ENCODE data around the gene POU6F1.
"Not testable (repeated sequence)": the region's sequence is repeated elsewhere in the genome, so short reads cannot be mapped to it uniquely, and the experiment has no call there.

The POU6F1 gene

DNA sequence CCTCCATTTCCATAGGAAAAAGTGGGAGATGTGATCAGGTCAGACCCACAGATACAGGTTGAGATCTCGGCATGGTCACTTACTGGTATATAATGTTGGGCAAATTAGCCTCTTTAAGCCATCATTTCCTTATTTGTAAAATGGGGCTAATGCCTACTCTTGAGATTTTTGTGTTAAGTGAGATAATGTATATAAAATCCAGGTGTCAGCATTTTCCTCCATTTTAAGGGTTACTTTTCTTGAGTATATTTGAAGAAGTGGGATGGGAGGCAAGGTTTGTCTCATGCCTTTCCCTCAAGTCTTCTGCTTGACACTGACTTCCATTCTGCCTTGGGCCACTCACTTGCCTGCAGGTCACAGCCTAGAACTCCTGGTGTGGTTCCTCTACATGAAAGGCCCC, 10.1 kb upstream of the POU6F1 start:
- DNase-seq = no peak

DNA sequence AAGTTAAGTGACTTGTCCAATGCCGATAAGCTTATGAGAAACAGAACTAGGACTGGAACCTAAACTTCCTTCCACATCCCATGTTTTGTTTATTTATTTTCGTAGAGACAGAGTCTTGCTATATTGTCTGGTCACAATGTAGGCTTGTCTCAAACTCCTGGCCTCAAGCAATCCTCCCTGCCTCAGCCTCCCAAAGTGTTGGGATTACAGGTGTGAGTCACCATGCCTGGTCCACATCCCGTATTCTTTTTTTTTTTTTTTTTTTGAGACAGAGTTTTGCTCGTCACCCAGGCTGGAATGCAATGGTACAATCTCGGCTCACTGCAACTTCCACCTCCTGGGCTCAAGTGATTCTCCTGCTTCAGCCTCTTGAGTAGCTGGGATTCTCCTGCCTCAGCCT, 9.2 kb upstream of the POU6F1 start:
- DNase-seq = not testable (repeated sequence)

- DNase-seq = no peak
Observed at GRCh38 chr12:51225771-51226170, 7.9 kb upstream of the POU6F1 start.

- DNase-seq = no peak
Observed at GRCh38 chr12:51225234-51225633, 7.4 kb upstream of the POU6F1 start.

DNA sequence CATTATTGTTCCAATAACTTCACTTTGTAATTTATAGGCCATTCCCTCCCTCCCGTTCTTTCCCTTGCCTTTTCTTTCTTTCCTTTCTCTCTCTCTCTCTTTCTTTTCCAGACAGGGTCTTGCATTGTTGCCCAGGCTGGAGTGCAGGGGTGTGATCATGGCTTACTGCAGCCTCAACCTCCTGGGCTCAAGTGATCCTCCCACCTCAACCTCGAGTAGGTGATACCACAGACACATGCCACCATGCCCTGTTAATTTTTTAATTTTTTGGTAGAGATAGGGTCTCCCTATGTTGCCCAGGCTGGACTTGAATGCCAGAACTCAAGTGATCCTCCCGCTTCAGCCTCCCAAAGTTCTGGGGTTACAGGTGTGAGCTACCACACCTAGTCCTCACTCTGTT, 6.8 kb upstream of the POU6F1 start:
- DNase-seq = no peak

GRCh38 chr12:51222461-51222860, 4.6 kb upstream of the POU6F1 start:
- no peak for DNase-seq

GRCh38 chr12:51219857-51220256, 2.0 kb upstream of the POU6F1 start:
- DNase-seq = not testable (repeated sequence)

DNA sequence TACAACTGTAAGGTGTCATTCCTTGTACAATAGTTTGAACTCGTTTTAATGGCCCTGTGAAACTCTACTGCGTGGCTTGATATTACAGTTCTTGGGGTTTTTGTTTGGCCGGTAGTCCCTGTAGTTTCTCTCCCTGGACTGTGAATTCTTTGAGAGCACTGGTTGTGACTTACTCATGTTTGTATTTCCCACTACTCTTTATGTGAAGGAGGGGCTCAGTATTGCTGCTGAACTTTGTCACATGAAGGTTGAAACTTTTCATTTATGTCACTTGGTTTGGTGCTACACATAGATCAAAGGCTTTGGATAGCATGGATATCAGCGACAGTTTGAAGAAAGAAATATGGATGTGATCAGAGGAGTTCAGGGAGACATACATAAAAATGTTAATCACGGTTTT, 1.5 kb upstream of the POU6F1 start:
- no peak for DNase-seq

DNA sequence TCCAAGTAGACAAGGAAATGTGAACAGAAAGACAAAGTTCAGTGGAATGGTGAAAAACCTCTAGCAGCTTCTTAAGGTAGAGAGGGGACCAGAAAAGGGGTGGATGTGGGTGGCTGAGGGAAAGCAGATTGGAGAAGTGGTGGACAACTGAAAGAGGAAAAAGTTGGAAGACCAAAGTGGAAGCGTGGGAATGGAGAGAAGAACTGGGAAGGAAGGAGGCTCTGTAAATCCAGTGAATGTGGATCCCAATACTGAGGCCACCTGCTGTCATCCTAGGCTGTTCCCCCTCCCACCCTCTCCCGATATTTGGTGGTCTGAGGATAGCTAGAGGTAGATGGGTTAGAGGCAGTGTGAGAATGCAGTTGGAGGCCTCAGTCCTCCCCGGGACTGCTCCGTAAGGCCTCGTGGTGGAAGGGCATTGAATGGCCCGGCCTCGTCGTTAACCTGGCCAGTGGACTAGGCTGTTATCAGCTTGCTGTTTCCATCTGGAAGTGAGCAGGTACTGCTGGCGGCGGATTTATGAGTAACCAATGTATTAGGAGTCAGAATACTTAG, 822 bp upstream of the POU6F1 start:
- no peak for DNase-seq

- DNase-seq = peak in 1 of 2 experiments; percentile 7
Observed at GRCh38 chr12:51217133-51217967, 512 bp downstream of the POU6F1 start.

DNA sequence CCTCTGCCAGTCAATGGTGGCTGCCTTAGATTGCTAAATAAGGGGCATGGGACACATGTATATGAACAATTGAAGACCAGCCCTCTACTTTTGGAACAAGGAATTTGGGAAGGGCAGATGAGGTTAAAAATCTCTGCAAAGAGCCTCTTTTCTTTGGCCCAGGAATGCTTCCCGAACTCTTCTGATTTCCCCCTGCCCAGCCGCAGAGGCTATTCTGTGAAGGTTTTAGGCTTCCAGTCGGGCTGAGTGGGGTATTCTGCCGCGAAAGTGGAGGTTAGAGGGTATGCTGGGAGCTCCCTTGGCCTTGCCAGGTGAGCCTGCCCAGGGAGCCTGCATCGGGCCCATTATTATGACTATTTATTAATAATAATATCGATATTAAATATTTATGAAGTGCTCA, 1.2 kb downstream of the POU6F1 start:
- no peak for DNase-seq

DNA sequence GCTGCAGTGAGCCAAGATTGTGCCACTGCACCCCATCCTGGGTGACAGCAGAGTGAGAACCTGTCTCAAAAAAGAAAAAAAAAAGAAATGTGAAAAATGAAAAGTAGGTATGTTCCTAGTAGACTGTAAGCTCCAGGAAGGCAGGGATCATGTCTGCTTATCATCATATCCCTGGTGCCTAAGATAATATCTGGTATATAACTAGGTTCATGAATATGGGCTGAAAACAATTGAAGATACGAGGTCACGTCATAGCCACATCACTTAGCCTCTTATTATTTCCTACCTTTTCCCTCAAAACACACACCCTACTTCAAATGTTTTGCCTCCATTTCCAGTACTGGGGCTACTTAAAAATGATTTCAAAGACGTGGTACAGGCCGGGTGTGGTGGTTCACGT, 3.0 kb downstream of the POU6F1 start:
- no peak for DNase-seq

DNA sequence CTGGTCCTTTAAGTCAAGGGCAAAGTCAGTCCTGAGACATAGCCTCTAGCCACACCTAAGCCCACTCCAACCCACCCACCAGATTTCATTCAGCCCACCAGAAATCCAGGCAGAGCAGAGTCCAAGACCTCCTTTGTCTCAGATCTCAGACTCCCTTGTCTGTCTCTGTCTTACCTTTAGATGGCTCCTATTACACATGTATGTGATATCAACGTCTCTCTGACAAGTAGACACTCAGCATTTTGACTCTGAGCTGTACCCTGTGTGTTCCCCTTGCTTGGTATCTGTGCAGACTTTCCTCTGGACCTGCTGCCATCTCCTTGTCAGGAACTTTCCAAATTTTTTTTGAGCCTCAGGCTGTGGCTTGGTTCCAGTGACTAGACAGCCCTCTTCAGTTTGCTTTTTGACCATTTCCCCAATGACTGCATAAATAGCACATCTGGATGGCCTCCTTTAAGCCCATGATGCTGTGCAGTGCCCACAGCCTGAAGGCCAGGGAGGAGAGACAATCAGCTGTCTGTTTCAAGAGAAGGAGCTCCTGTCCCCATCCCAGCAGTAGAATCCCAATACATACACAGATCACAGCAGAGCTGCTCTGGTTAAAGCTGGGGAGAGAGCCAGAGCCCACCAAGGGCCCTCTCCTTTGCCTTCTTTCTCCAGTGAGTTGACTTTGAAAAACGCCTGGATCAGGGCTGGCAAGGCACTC, 7.0 kb downstream of the POU6F1 start:
- no peak for DNase-seq

DNA sequence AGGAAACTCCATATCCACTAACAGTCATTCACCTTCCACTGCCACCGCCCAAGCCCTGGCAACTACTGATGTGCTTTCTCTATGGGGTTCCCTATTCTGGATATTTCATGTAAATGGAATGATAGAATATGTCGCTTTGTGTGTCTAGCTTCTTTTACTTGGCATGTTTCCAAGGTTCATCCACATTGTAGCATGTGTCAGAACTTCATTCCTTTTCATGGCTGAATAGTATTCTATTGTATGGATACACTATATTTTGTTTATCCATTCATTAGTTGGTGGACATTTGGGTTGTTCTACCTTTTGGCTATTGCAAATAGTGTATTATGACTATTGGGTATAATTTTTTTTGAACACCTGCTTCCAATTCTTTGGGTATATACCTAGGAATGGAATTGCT, 8.6 kb downstream of the POU6F1 start:
- no peak for DNase-seq

- DNase-seq = no peak
Observed at GRCh38 chr12:51208016-51208660, 9.7 kb downstream of the POU6F1 start.

GRCh38 chr12:51205350-51205749, 12.5 kb downstream of the POU6F1 start:
- DNase-seq = no peak

DNA sequence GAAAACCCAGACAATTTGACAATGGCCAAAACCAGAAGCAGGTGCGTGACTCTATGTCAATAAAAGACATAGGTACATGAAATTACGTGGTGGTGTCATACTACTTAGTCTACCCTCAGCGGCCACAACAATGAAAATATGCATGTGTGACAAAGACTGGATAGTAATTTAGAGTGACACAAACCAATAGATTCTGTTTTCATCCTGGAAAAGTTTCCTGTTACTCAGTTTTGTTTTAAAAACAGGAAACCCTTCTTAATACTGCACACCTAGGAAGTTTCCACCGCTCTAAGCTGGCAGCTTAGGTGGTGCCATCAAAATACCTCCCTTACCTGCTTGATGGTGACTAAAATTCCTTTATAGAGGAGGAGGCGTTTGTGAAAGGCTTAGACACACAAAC, 15.1 kb downstream of the POU6F1 start:
- DNase-seq = no peak

DNA sequence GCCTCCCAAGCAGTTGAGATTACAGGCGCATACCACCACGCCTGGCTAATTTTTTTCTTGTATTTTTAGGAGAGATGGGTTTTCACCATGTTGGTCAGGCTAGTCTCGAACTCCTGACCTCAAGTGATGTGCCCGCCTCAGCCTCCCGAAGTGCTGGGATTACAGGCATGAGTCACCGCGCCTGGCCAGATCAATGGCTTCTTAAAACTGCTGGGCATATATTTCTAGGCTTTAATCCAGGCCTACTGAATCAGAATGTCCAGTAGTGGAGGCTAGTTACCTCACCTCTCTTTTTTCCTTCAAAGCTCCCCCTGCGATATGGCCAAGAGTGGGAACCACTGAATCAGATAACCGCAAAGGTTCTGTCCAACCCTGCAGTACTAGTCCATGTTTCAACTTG, 17.1 kb downstream of the POU6F1 start:
- DNase-seq = no peak

- no peak for DNase-seq
Observed at GRCh38 chr12:51200156-51200555, 17.7 kb downstream of the POU6F1 start.

- DNase-seq = no peak
Observed at GRCh38 chr12:51199366-51199945, 18.4 kb downstream of the POU6F1 start.

DNA sequence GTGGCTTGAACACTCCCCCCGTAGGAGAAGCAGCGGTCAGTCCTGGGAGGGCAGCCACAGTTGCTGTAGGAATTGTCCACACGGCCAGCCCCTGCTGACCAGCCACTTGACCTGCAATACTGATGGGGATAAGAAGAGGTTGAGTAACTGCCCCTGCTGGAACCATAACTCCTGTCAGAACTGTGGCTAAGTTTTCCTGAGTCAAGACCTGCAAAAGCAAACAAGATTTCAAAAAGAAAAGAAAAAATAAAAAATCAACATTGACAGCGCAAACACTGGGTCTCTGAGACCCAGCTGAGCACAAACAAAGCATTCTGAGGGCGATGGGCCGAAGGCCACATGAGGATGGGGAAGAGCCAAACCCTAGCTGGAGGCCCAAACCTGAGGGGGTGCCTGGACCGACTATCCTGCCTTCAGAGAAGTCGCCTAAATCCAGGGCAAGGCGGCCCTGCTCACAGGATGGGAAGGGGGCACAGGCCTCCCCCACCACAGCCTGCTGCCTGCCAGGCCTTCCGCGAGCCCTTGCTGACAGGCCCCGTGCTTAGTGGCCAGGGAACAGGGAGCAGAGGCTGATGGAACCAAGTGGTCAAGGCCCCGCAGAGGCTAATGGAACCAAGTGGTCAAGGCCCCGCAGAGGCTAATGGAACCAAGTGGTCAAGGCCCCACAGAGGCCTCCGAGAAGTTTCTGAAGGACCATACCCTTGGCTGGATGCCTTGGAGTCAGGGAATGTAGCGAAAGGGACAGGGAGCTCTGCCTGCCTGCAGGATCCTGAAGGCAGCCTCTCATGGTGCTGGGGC, 19.1 kb downstream of the POU6F1 start:
- no peak for DNase-seq

Data from cerebellar nuclear complex (tissue), 1 donor.